Testis (tissue), 3 donors: Measurements from ENCODE around the gene WNT3. TPM values are rescaled to one million over a fixed set of nuclear protein-coding genes. Genes with fewer than 3 reads are reported as not detected.

Experiments used
- DNase-seq: peaks from one replicate; pipeline ENCODE4 v3.0.0-alpha.2; 2019
- H3K27ac ChIP-seq, 2 donors: fragments of 200-600 bp; sonication (generic); one replicate each; pipeline ENCODE4 v1.5.1; 2019
- H3K27me3 ChIP-seq: fragments of 200-600 bp; sonication (generic); one replicate; pipeline ENCODE4 v1.5.1; 2019
- H3K36me3 ChIP-seq: fragments of 200-600 bp; sonication (generic); one replicate; pipeline ENCODE4 v1.5.1; 2017; ENCODE audit warnings: low read depth; ENCODE audit errors: missing control alignments
- H3K4me1 ChIP-seq: fragments of 200-600 bp; sonication (generic); one replicate; pipeline ENCODE4 v1.5.1; 2019
- H3K4me3 ChIP-seq, 2 donors: fragments of 200-600 bp; sonication (generic); one replicate each; pipeline ENCODE4 v1.5.1; 2017 to 2019
- H3K9me3 ChIP-seq: fragments of 200-600 bp; sonication (generic); one replicate; pipeline ENCODE4 v1.5.1; 2017
- POLR2A ChIP-seq: fragments of 450-650 bp; IDR thresholded peaks from one replicate; pipeline ENCODE4 v1.6.1; 2017; ENCODE audit warnings: antibody characterized with exemption, mild to moderate bottlenecking, moderate library complexity
- WGBS, 2 donors: methylation state at CpG; one replicate each; pipeline ENCODE4 v1.1.5; 2018; 5-methylcytosine and 5-hydroxymethylcytosine counted together
- intact Hi-C: fragments of 100-400 bp; cut with DNase I; formaldehyde crosslinking; loops from one replicate; pipeline ENCODE4 v1.15.1; 2023; ENCODE audit warnings: low total_unique reads
- polyA plus RNA-seq: library from polyadenylated mRNA; stranded (reverse); fragments of 350-450 nt; fragmentation: Illumina TruSeq; extraction: RNeasy Lipid Tissue Mini Kit (QIAGEN cat#74804); gene quantifications from one replicate; pipeline ENCODE4 v1.2.3, GENCODE V29; 2014; ENCODE audit warnings: low read depth, low replicate concordance; ENCODE audit not compliant: insufficient read depth
- total RNA-seq, 2 donors: library from RNA; depleted of rRNA; stranded (reverse); fragments of >200 nt; gene quantifications; one replicate each; pipeline ENCODE4 v1.2.3, GENCODE V29; 2016
- TF ChIP-seq, protein P1 (sequence below), 3 experiments: fragments of 450-650 bp in 2 of 3; fragments of 200-600 bp in 1 of 3; sonication (generic) in 1 of 3; IDR thresholded peaks; one replicate each; pipeline ENCODE4 v1.5.1; 2016 to 2019; ENCODE audit warnings: antibody characterized with exemption in 3 of 3, mild to moderate bottlenecking in 2 of 3, moderate library complexity in 1 of 3

WNT3 gene
- total and polyA plus RNA-seq, 3 donors from 2014 or later, result 6.4 to 9.8 (median 7.7) TPM

- H3K4me3 ChIP-seq, result no peak overlapping the region
- intact Hi-C loops, result no loop called here
- no peaks in the 10 kb centered on the region for H3K9me3 ChIP-seq
- H3K27me3 ChIP-seq, result no peaks in the 10 kb centered on the region
- H3K36me3 ChIP-seq, result no peaks in the 10 kb centered on the region
- H3K27ac ChIP-seq, result no peak overlapping the region
- 95 to 98% methylated on average over 4 of the region's 4 CpGs for WGBS, 2 donors
- DNase-seq, result no peak
- TF ChIP-seq, protein P1, sequence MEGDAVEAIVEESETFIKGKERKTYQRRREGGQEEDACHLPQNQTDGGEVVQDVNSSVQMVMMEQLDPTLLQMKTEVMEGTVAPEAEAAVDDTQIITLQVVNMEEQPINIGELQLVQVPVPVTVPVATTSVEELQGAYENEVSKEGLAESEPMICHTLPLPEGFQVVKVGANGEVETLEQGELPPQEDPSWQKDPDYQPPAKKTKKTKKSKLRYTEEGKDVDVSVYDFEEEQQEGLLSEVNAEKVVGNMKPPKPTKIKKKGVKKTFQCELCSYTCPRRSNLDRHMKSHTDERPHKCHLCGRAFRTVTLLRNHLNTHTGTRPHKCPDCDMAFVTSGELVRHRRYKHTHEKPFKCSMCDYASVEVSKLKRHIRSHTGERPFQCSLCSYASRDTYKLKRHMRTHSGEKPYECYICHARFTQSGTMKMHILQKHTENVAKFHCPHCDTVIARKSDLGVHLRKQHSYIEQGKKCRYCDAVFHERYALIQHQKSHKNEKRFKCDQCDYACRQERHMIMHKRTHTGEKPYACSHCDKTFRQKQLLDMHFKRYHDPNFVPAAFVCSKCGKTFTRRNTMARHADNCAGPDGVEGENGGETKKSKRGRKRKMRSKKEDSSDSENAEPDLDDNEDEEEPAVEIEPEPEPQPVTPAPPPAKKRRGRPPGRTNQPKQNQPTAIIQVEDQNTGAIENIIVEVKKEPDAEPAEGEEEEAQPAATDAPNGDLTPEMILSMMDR (IDR thresholded peaks at IDR 0.05), result no peak
- no peak for TF ChIP-seq POLR2A
- H3K4me1 ChIP-seq, result no peaks in the 10 kb centered on the region
These were observed 79.9 kb downstream of the WNT3 start for GRCh38 chr17:46738544-46738943.

DNA sequence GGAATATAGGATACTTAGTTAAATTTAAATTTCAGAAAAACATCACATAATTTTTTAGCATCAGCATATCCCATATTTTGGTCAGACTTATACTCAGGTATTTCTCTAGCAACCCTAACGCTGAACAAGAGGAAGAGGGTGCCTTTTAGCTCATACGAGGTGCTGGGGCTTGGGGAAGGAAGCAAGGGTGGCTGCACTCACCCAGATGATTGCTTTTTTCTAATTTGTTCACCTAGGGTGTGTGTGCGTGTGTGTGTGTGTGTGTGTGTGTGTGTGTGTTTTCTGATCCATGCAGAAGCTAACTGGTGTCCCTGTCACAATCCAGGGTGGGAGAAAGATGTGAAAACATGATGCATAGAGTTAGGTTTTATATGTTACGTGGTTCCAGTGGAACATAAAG lies 81.2 kb downstream of the WNT3 start:
- Histone ChIP-seq H3K4me1 (no peaks in the 10 kb centered on the region), H3K27ac (no peak overlapping the region), H3K9me3 (no peaks in the 10 kb centered on the region), H3K27me3 (no peaks in the 10 kb centered on the region), H3K36me3 (no peaks in the 10 kb centered on the region), H3K4me3 (no peak overlapping the region)
- 86 to 88% methylated on average over 4 of the region's 4 CpGs for WGBS, 2 donors
- no peak for DNase-seq
- intact Hi-C loops, result no loop called here
- TF ChIP-seq POLR2A, result no peak
- TF ChIP-seq, protein P1 (IDR thresholded peaks at IDR 0.05), result no peak

GRCh38 chr17:46736100-46736499 lies 82.4 kb downstream of the WNT3 start:
- Histone ChIP-seq H3K4me3 (no peak overlapping the region), H3K27me3 (no peaks in the 10 kb centered on the region), H3K4me1 (no peaks in the 10 kb centered on the region), H3K9me3 (no peaks in the 10 kb centered on the region), H3K36me3 (no peaks in the 10 kb centered on the region), H3K27ac (no peak overlapping the region)
- TF ChIP-seq, protein P1 (IDR thresholded peaks at IDR 0.05), result no peak
- DNase-seq, result no peak
- intact Hi-C loops, result no loop called here

DNA sequence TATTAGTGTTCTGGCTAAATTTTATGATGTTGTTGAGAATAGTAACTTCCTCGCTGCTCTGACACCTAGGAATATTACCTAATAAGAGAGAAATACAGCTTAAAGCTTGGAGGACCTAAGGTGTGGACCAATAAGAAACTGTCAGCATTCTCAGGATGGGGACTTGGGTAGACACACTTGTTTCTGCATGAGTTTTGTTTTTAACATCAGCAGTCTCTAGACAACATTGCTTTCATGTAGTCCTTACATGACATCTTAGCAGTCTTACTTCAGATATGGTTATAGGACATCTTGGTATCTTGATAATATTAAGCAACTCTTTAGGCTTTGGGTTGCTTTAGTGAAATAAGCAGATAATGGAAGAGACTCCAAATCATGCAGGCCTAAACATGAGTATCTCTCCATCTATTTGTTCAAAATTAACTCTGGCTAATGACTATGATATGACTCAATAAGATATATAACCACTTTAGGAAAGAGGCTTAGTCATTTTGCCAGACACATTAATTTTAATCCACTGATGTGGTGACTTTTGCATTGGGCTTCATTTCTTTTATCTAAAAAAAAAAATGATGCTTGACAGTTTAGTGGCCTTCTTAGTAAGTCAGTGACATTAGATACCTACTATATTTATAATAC lies 84.5 kb downstream of the WNT3 start:
- Histone ChIP-seq H3K4me3 (no peak overlapping the region), H3K36me3 (no peaks in the 10 kb centered on the region), H3K27ac (no peak overlapping the region), H3K9me3 (no peaks in the 10 kb centered on the region), H3K27me3 (no peaks in the 10 kb centered on the region), H3K4me1 (no peaks in the 10 kb centered on the region)
- DNase-seq, result no peak
- 91 to 97% methylated on average over 1 of the region's 1 CpG for WGBS, 2 donors
- no peak for TF ChIP-seq POLR2A
- TF ChIP-seq, protein P1 (IDR thresholded peaks at IDR 0.05), result no peak
- intact Hi-C loops, result no loop called here

- intact Hi-C loops, result no loop called here
- TF ChIP-seq POLR2A, result no peak
- TF ChIP-seq, protein P1 (IDR thresholded peaks at IDR 0.05), result no peak
These were observed 85.6 kb downstream of the WNT3 start for GRCh38 chr17:46732754-46733398.

More at GRCh38 chr17:46732754-46733398, 85.6 kb downstream of the WNT3 start:
- no peaks in the 10 kb centered on the region for H3K4me1 ChIP-seq
- no peak overlapping the region for H3K27ac ChIP-seq
- no peaks in the 10 kb centered on the region for H3K27me3 ChIP-seq
- 82 to 84% methylated on average over 7 of the region's 7 CpGs for WGBS, 2 donors
- no peaks in the 10 kb centered on the region for H3K36me3 ChIP-seq
- no peak for DNase-seq
- no peaks in the 10 kb centered on the region for H3K9me3 ChIP-seq
- no peak overlapping the region for H3K4me3 ChIP-seq
